Bronchial epithelial cell (primary cell): Measurements from ENCODE around the gene DOCK9. TPM values are rescaled to one million over a fixed set of nuclear protein-coding genes. Genes with fewer than 3 reads are reported as not detected.

ENCODE experiments used
- DNase-seq: peaks from one replicate; pipeline ENCODE4 v3.0.0-alpha.2; 2010; ENCODE audit warnings: low read depth
- FAIRE-seq: peaks from 2 replicates; lab custom pipeline; 2011; peaks lifted over from hg19 to GRCh38; lab: Jason Lieb, UNC
- H3K27me3 ChIP-seq: 2 replicates; pipeline ENCODE4 v1.5.1; 2011; ENCODE audit warnings: low read length; ENCODE audit not compliant: control insufficient read depth, insufficient read depth
- H3K36me3 ChIP-seq: 2 replicates; pipeline ENCODE4 v1.5.1; 2011; ENCODE audit warnings: low read length; ENCODE audit not compliant: control insufficient read depth, insufficient read depth
- H3K4me3 ChIP-seq: 2 replicates; pipeline ENCODE4 v1.5.1; 2011; ENCODE audit warnings: mild to moderate bottlenecking, low read depth, low read length, control low read depth
- CTCF ChIP-seq: IDR thresholded peaks from 2 replicates; pipeline ENCODE4 v1.5.1; 2011; ENCODE audit warnings: mild to moderate bottlenecking, moderate library complexity, low read length, control low read depth, inconsistent platforms; ENCODE audit not compliant: insufficient read depth, severe bottlenecking
- total RNA-seq: library from RNA; depleted of rRNA; stranded (reverse); fragments of >200 nt; gene quantifications from 2 replicates; pipeline ENCODE4 v1.2.1, GENCODE V29; 2014

DOCK9 gene
- total RNA-seq, 1 donor from 2014 or later: 72.9 TPM

- DNase-seq (no peak), FAIRE-seq (no peak)
- Histone ChIP-seq H3K27me3 (no peaks in the 10 kb centered on the region), H3K4me3 (no peak overlapping the region), H3K36me3 (no peaks in the 10 kb centered on the region)
- no peak for TF ChIP-seq CTCF
Observed at GRCh38 chr13:98957731-98958442, 20.0 kb downstream of the DOCK9 start.

DNA sequence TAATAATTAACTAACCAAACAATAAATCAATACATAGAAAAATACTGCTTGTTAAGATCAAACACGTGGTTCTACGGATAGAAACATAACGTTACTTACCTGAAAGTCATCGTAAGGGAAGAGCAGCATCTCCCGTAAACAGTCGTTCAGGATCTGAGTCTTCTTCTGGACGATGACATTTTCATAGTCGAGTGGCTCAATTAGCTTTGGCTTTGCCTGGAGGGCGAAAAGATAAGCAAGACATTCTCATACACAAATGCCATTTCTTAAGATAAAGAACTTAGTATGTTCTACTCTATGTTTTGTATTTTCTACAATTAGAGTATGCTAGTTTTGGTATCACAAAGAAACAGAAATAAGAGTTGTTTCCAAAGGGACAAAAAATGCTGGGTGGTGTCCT lies 22.5 kb downstream of the DOCK9 start:
- Histone ChIP-seq H3K4me3 (no peak overlapping the region), H3K27me3 (no peaks in the 10 kb centered on the region), H3K36me3 (no peaks in the 10 kb centered on the region)
- DNase-seq (no peak), FAIRE-seq (no peak)
- TF ChIP-seq CTCF: no peak

- no peak for DNase-seq
- H3K36me3 ChIP-seq: no peaks in the 10 kb centered on the region
- FAIRE-seq: no peak
- no peak for TF ChIP-seq CTCF
- no peak overlapping the region for H3K4me3 ChIP-seq
- H3K27me3 ChIP-seq: no peaks in the 10 kb centered on the region
Observed at GRCh38 chr13:98954313-98954712, 23.6 kb downstream of the DOCK9 start.

DNA sequence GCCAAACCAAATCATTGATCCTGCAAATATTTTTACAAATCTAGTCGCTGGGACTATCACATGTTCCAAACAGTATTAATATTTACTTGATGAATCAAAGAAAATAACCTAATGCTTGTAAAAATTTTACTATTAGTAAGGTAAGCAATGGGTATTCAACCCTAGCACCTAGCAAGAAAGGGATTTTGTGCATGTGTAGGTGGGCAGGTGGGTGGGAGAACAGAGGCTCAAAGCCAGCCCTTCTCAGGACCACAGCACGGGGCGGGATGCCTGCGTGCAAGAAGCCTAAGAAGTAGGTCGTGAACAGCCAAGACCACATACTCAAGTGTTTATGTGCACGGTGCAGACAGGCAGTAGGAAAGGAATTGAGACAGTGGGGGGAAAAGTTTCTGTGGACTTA lies 26.6 kb downstream of the DOCK9 start:
- no peak for FAIRE-seq
- no peak for DNase-seq

GRCh38 chr13:98950705-98951104 lies 27.2 kb downstream of the DOCK9 start:
- Histone ChIP-seq H3K27me3 (no peaks in the 10 kb centered on the region), H3K4me3 (no peak overlapping the region), H3K36me3 (no peaks in the 10 kb centered on the region)
- no peak for TF ChIP-seq CTCF
- DNase-seq: no peak
- no peak for FAIRE-seq

More for the DNA sequence above, 26.6 kb downstream of the DOCK9 start:
- no peak overlapping the region for H3K4me3 ChIP-seq
- H3K36me3 ChIP-seq: no peaks in the 10 kb centered on the region
- TF ChIP-seq CTCF: no peak
- no peaks in the 10 kb centered on the region for H3K27me3 ChIP-seq

GRCh38 chr13:98947925-98948324 lies 29.9 kb downstream of the DOCK9 start:
- H3K36me3 ChIP-seq: no peaks in the 10 kb centered on the region
- no peak for TF ChIP-seq CTCF
- FAIRE-seq (no peak), DNase-seq (no peak)
- no peaks in the 10 kb centered on the region for H3K27me3 ChIP-seq
- H3K4me3 ChIP-seq: no peak overlapping the region
